Fibroblast of lung (primary cell): ENCODE measurements around the gene MAPKAP1. TPM values are rescaled to one million over a fixed set of nuclear protein-coding genes. Genes with fewer than 3 reads are reported as not detected.

Experiments
- DNase-seq, 2 donors: peaks; one replicate each; pipeline versions ENCODE4 v3.0.0 to v3.0.0-alpha.2; 2010; ENCODE audit warnings: low read depth in 2 of 2
- H2AFZ ChIP-seq: 2 replicates; pipeline ENCODE4 v1.5.1; 2012; ENCODE audit warnings: low read length, control low read depth, inconsistent platforms
- H3K27ac ChIP-seq: 2 replicates; pipeline ENCODE4 v1.5.1; 2011; ENCODE audit warnings: low read length, control low read depth; ENCODE audit not compliant: insufficient read depth
- H3K27me3 ChIP-seq: 2 replicates; pipeline ENCODE4 v1.5.1; 2011; ENCODE audit warnings: mild to moderate bottlenecking, low read length; ENCODE audit not compliant: control insufficient read depth, insufficient read depth
- H3K36me3 ChIP-seq: 2 replicates; pipeline ENCODE4 v1.5.1; 2011; ENCODE audit warnings: low read length; ENCODE audit not compliant: control insufficient read depth, insufficient read depth
- H3K4me1 ChIP-seq: 2 replicates; pipeline ENCODE4 v1.5.1; 2011; ENCODE audit warnings: low read length; ENCODE audit not compliant: control insufficient read depth, insufficient read depth; ENCODE audit errors: extremely low read depth
- H3K4me2 ChIP-seq: 2 replicates; pipeline ENCODE4 v1.5.1; 2011; ENCODE audit warnings: low read length, control low read depth; ENCODE audit not compliant: insufficient read depth; ENCODE audit errors: extremely low read depth
- H3K4me3 ChIP-seq, 4 experiments: fragments of 200-600 bp in 1 of 4; sonication (generic) in 1 of 4; replicated peaks in 1 of 4; 2 replicates each; pipeline ENCODE4 v1.5.1; 2011 to 2016; ENCODE audit warnings: low read length in 4 of 4, low read depth in 3 of 4, mild to moderate bottlenecking in 3 of 4, control low read depth in 2 of 4, inconsistent platforms in 1 of 4, mixed read lengths in 1 of 4; ENCODE audit not compliant: insufficient read depth in 1 of 4; ENCODE audit errors: control extremely low read depth in 1 of 4
- H3K79me2 ChIP-seq: 2 replicates; pipeline ENCODE4 v1.5.1; 2012; ENCODE audit warnings: mild to moderate bottlenecking, low read length, inconsistent platforms; ENCODE audit not compliant: control insufficient read depth, insufficient read depth
- H3K9ac ChIP-seq: 2 replicates; pipeline ENCODE4 v1.5.1; 2011; ENCODE audit warnings: mild to moderate bottlenecking, low read length, control low read depth; ENCODE audit not compliant: insufficient read depth
- H3K9me3 ChIP-seq: 2 replicates; pipeline ENCODE4 v1.5.1; 2012; ENCODE audit warnings: low read depth, low read length; ENCODE audit not compliant: control insufficient read depth, insufficient read depth
- H4K20me1 ChIP-seq: 2 replicates; pipeline ENCODE4 v1.5.1; 2011; ENCODE audit warnings: low read length; ENCODE audit not compliant: control insufficient read depth, insufficient read depth; ENCODE audit errors: extremely low read depth
- EZH2 ChIP-seq: IDR thresholded peaks from 2 replicates; pipeline ENCODE4 v1.5.1; 2012; ENCODE audit warnings: low read length, control low read depth, mild to moderate bottlenecking; ENCODE audit errors: missing control alignments
- polyA plus RNA-seq, 2 donors: library from polyadenylated mRNA; depleted of rRNA in 1 of 2; stranded (reverse) in 1 of 2; unstranded in 1 of 2; fragments of >200 nt; gene quantifications; 2 replicates each; pipeline ENCODE4 v1.2.1, GENCODE V29; 2011 to 2012; ENCODE audit warnings: missing spikeins in 1 of 2
- total RNA-seq: library from RNA; depleted of rRNA; stranded (reverse); fragments of >200 nt; gene quantifications from 2 replicates; pipeline ENCODE4 v1.2.1, GENCODE V29; 2014
- TF ChIP-seq, protein P1 (sequence below), 2 donors: IDR thresholded peaks in 1 of 2; conservative IDR thresholded peaks in 1 of 2; 1 replicate in 1 of 2; 2 replicates in 1 of 2; pipeline ENCODE4 v1.5.1; 2011 to 2012; ENCODE audit warnings: low read length in 2 of 2, control low read depth in 1 of 2, inconsistent platforms in 1 of 2, low read depth in 1 of 2, mild to moderate bottlenecking in 1 of 2

The MAPKAP1 gene
- total and polyA plus RNA-seq, 2 donors (not counting 1 experiment from before 2014, with no cell fraction given) = 63.7 to 127 TPM

DNA sequence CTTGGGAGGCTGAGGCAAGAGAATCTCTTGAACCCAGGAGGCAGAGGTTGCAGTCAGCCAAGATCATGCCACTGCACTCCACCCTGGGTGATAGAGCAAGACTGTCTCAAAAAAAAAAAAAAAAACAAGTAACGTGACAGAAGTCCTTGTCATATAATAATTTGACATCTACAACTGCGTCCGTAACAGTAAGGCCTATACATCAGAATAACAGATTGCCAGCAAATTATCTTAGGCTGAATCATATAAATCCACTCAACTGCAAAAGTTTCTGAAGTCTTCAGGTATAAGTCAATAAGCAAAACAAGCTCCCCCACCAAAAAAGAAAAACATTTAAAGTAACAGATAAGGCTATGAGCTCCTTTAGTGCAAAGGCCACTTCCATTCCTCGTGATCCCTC, 3.3 kb downstream of the MAPKAP1 start:
- Histone ChIP-seq H3K4me2 (no peak overlapping the region), H3K4me3 (no peak overlapping the region), H3K4me1 (peaks cover 6% of the 10 kb centered on the region), H3K36me3 (no peaks in the 10 kb centered on the region), H3K79me2 (peaks cover 73% of the 10 kb centered on the region), H3K9ac (no peak overlapping the region), H2AFZ (no peak overlapping the region), H3K9me3 (no peaks in the 10 kb centered on the region), H4K20me1 (no peaks in the 10 kb centered on the region), H3K27me3 (no peaks in the 10 kb centered on the region), H3K27ac (no peak overlapping the region)
- no peak for DNase-seq
- TF ChIP-seq, protein P1, sequence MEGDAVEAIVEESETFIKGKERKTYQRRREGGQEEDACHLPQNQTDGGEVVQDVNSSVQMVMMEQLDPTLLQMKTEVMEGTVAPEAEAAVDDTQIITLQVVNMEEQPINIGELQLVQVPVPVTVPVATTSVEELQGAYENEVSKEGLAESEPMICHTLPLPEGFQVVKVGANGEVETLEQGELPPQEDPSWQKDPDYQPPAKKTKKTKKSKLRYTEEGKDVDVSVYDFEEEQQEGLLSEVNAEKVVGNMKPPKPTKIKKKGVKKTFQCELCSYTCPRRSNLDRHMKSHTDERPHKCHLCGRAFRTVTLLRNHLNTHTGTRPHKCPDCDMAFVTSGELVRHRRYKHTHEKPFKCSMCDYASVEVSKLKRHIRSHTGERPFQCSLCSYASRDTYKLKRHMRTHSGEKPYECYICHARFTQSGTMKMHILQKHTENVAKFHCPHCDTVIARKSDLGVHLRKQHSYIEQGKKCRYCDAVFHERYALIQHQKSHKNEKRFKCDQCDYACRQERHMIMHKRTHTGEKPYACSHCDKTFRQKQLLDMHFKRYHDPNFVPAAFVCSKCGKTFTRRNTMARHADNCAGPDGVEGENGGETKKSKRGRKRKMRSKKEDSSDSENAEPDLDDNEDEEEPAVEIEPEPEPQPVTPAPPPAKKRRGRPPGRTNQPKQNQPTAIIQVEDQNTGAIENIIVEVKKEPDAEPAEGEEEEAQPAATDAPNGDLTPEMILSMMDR (conservative IDR thresholded peaks at IDR 0.05 in 1 of 2, IDR thresholded peaks at IDR 0.05 in 1 of 2; ENCODE audit: low read depth in 1 of 2, low read length in 2 of 2) = no peak
- no peak for TF ChIP-seq EZH2

DNA sequence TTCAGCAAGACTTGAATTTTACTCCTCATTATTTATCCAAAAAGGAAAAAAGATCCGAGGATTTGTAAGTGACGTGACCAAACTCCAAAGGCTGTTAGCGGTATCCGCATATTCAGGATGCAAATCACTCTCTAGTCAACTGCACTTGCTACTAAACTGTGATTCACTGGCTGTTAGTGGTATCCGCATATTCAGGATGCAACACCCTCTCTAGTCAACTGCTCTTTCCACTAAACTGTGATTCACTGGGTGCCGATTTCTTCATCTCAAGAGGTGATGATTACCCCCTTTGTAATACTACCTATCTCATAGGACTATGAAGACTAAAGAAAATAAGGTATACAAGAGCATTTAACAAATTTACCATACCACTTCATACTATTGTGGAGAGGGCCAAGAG, 5.7 kb downstream of the MAPKAP1 start:
- Histone ChIP-seq H2AFZ (no peak overlapping the region), H3K4me3 (no peak overlapping the region), H3K36me3 (no peaks in the 10 kb centered on the region), H3K4me2 (no peak overlapping the region), H3K27ac (no peak overlapping the region), H3K9ac (no peak overlapping the region), H3K79me2 (peaks cover 80% of the 10 kb centered on the region), H3K9me3 (no peaks in the 10 kb centered on the region), H4K20me1 (no peaks in the 10 kb centered on the region), H3K27me3 (no peaks in the 10 kb centered on the region), H3K4me1 (peaks cover 3% of the 10 kb centered on the region)
- peak; percentile 9 to 92 for DNase-seq
- TF ChIP-seq, protein P1 (conservative IDR thresholded peaks at IDR 0.05 in 1 of 2, IDR thresholded peaks at IDR 0.05 in 1 of 2; ENCODE audit: low read depth in 1 of 2, low read length in 2 of 2) = no peak
- TF ChIP-seq EZH2 = no peak

DNA sequence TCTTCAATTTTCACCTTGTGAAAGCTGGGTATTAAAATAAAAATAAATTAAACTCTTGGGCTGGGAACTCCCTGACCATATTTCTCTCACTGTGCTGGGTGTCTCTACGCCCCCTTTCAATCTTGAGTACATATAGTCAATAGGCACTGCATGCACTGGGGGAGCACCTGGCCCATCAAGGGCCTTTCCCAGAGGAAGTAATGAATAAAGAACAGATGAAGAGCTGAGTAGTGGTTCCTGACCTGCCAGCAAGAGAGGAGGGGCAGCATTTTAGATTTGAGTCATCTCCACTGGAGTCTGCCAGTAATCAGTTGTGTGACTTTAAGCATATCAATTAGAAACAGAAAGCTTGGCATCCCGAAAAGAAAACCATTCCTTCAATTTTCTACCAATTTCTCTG, 6.2 kb downstream of the MAPKAP1 start:
- Histone ChIP-seq H3K27me3 (no peaks in the 10 kb centered on the region), H3K9ac (no peak overlapping the region), H4K20me1 (no peaks in the 10 kb centered on the region), H3K9me3 (no peaks in the 10 kb centered on the region), H3K4me3 (no peak overlapping the region), H3K36me3 (no peaks in the 10 kb centered on the region), H3K4me2 (no peak overlapping the region), H3K4me1 (peaks cover under 1% of the 10 kb centered on the region), H3K79me2 (peaks cover 78% of the 10 kb centered on the region), H2AFZ (no peak overlapping the region), H3K27ac (no peak overlapping the region)
- peak in 1 of 2 donors; percentile 70 for DNase-seq
- no peak for TF ChIP-seq EZH2
- TF ChIP-seq, protein P1 (conservative IDR thresholded peaks at IDR 0.05 in 1 of 2, IDR thresholded peaks at IDR 0.05 in 1 of 2; ENCODE audit: low read depth in 1 of 2, low read length in 2 of 2) = no peak
